GM12878 (cell line): ENCODE data around the gene SBF2. TPM values are rescaled to one million over a fixed set of nuclear protein-coding genes. Genes with fewer than 3 reads are reported as not detected.

ENCODE experiments used
- ATAC-seq: fragments of 200-7000 bp; cut with Tn5 transposase; 3 replicates; pipeline ENCODE4 v1.9.1; 2020; ENCODE audit warnings: mild to moderate bottlenecking, moderate library complexity
- BruUV-seq: library from RNA; stranded (reverse); fragments of 400-500 nt; replicated peaks from 2 replicates; lab custom pipeline; 2021; lab: Mats Ljungman, UMichigan
- CTCF ChIA-PET: fragments of 300-600 bp; sonication (Branson Sonifier 250); formaldehyde crosslinking; extraction: SDS; loops from one replicate; lab custom pipeline; 2021; ENCODE audit warnings: inconsistent platforms; lab: Yijun Ruan, JAX
- POLR2A ChIA-PET: fragments of 350-600 bp; formaldehyde crosslinking; extraction: SDS; loops from one replicate; lab custom pipeline; 2021; ENCODE audit warnings: inconsistent platforms; lab: Charles Lee
- RAD21 ChIA-PET: fragments of 300-600 bp; sonication (Branson Sonifier 250); formaldehyde crosslinking; loops from one replicate; lab custom pipeline; 2023; ENCODE audit warnings: antibody characterized with exemption; ENCODE audit not compliant: unreplicated experiment; lab: Charles Lee
- SMC1A ChIA-PET: fragments of 300-600 bp; sonication (Branson Sonifier 250); formaldehyde crosslinking; loops from one replicate; lab custom pipeline; 2023; ENCODE audit not compliant: unreplicated experiment, uncharacterized antibody; lab: Charles Lee
- DNase-seq: peaks from one replicate; pipeline ENCODE4 v3.0.0-alpha.2; 2011; ENCODE audit warnings: low read depth, low spot score
- FAIRE-seq: peaks from 3 replicates; lab custom pipeline; 2011; peaks lifted over from hg19 to GRCh38; lab: Jason Lieb, UNC
- H2AFZ ChIP-seq: 2 replicates; pipeline ENCODE4 v1.6.0; 2011; ENCODE audit warnings: low read depth, low read length, control low read depth; ENCODE audit not compliant: control insufficient read depth
- H3K27ac ChIP-seq: 2 replicates; pipeline ENCODE4 v1.5.1; 2011; ENCODE audit warnings: control low read depth; ENCODE audit not compliant: control insufficient read depth, insufficient read depth
- H3K27me3 ChIP-seq, 2 experiments: replicated peaks in 1 of 2; 2 replicates each; pipeline versions ENCODE4 v1.6.0 to v1.6.1; 2011; ENCODE audit warnings: low read length in 1 of 2; ENCODE audit not compliant: control insufficient read depth in 2 of 2, insufficient read depth in 2 of 2
- H3K36me3 ChIP-seq, 2 experiments: 2 replicates each; pipeline ENCODE4 v1.5.1; 2011; ENCODE audit warnings: low read length in 1 of 2; ENCODE audit not compliant: control insufficient read depth in 2 of 2, insufficient read depth in 2 of 2
- H3K4me1 ChIP-seq: 2 replicates; pipeline ENCODE4 v1.6.1; 2011; ENCODE audit warnings: mild to moderate bottlenecking, low read length, moderate library complexity, mixed read lengths; ENCODE audit not compliant: control insufficient read depth, insufficient read depth
- H3K4me2 ChIP-seq: 2 replicates; pipeline ENCODE4 v1.6.0; 2011; ENCODE audit warnings: control low read depth; ENCODE audit not compliant: control insufficient read depth, insufficient read depth
- H3K4me3 ChIP-seq: fragments of 200-600 bp; sonication (generic); 2 replicates; pipeline ENCODE4 v1.5.1; 2016
- H3K79me2 ChIP-seq: 2 replicates; pipeline ENCODE4 v1.6.0; 2011; ENCODE audit warnings: low read length; ENCODE audit not compliant: control insufficient read depth, insufficient read depth
- H3K9ac ChIP-seq: 2 replicates; pipeline ENCODE4 v1.8.0; 2011; ENCODE audit warnings: low read length, control low read depth, mixed read lengths; ENCODE audit not compliant: control insufficient read depth, insufficient read depth
- H3K9me3 ChIP-seq: replicated peaks from 3 replicates; pipeline ENCODE4 v1.5.1; 2011; ENCODE audit warnings: mild to moderate bottlenecking, low read length; ENCODE audit not compliant: control insufficient read depth, insufficient read depth
- H4K20me1 ChIP-seq: 2 replicates; pipeline ENCODE4 v1.6.0; 2011; ENCODE audit not compliant: control insufficient read depth, insufficient read depth
- CHD4 ChIP-seq: fragments of 200-600 bp; sonication (generic); IDR thresholded peaks from 2 replicates; pipeline ENCODE4 v1.6.1; 2016; ENCODE audit warnings: mild to moderate bottlenecking
- EP300 ChIP-seq, 2 experiments: fragments of 150-350 bp in 1 of 2; IDR thresholded peaks; 2 replicates each; pipeline ENCODE4 v1.6.1; 2011 to 2012; ENCODE audit warnings: low read depth in 2 of 2, low read length in 2 of 2, borderline replicate concordance in 1 of 2, improper control_type of control experiment in 1 of 2, inconsistent platforms in 1 of 2; ENCODE audit not compliant: control insufficient read depth in 1 of 2
- IRF4 ChIP-seq: IDR thresholded peaks from 2 replicates; pipeline ENCODE4 v1.6.1; 2011; ENCODE audit warnings: low read depth, low read length
- POLR2A ChIP-seq: IDR thresholded peaks from 2 replicates; pipeline ENCODE4 v1.6.1; 2011; ENCODE audit warnings: low read depth, mild to moderate bottlenecking, low read length
- PRDM15 ChIP-seq: fragments of 450-650 bp; formaldehyde crosslinking; IDR thresholded peaks from 2 replicates; pipeline ENCODE4 v1.4.0; 2020; ENCODE audit warnings: mild to moderate bottlenecking, moderate library complexity
- STAT3 ChIP-seq: IDR thresholded peaks from 2 replicates; pipeline ENCODE4 v1.6.1; 2011; ENCODE audit warnings: low read depth, low read length, improper control_type of control experiment
- WRNIP1 ChIP-seq: IDR thresholded peaks from 2 replicates; pipeline ENCODE4 v1.6.1; 2011; ENCODE audit warnings: low read depth, low read length, improper control_type of control experiment, borderline replicate concordance
- WGBS: methylation state at CpG from one replicate; pipeline ENCODE4 v1.1.6; 2016; ENCODE audit warnings: low lambda C conversion rate; ENCODE audit not compliant: insufficient replicate concordance, insufficient coverage; ENCODE audit errors: missing lambda C conversion rate; 5-methylcytosine and 5-hydroxymethylcytosine counted together
- in situ Hi-C: fragments of 300-500 bp; cut with MboI; formaldehyde crosslinking; loops from 9 replicates; pipeline ENCODE4 v1.14.3; 2018; ENCODE audit warnings: mixed read lengths
- intact Hi-C: fragments of 100-400 bp; cut with micrococcal nuclease; formaldehyde crosslinking; loops from one replicate; pipeline ENCODE4 v1.14.2; 2022; ENCODE audit not compliant: unreplicated experiment
- polyA plus RNA-seq, 11 experiments: library from polyadenylated mRNA; depleted of rRNA in 4 of 11; unstranded in 6 of 11; stranded (reverse) in 5 of 11; fragments of >200 nt; fragmentation: Nextera tagmentation in 4 of 11; fragmentation: Illumina TruSeq in 1 of 11; extraction: Ambion mirVana in 4 of 11; extraction: Trizol in 1 of 11; gene quantifications; 1 replicate in 1 of 11; 2 replicates in 10 of 11; pipeline versions ENCODE4 v1.2.1 to v1.2.3, GENCODE V29; 2011 to 2016; ENCODE audit warnings: inconsistent platforms in 2 of 11, missing spikeins in 2 of 11, low read depth in 1 of 11
- total RNA-seq, 4 experiments: library from RNA; depleted of rRNA in 3 of 4; stranded (reverse); fragments of >200 nt in 3 of 4; fragmentation: Illumina TruSeq in 1 of 4; extraction: Trizol in 1 of 4; gene quantifications; 2 replicates each; pipeline versions ENCODE4 v1.2.1 to v1.2.3, GENCODE V29; 2013 to 2021
- TF ChIP-seq, protein P1 (sequence below): fragments of 450-650 bp; IDR thresholded peaks from 2 replicates; pipeline ENCODE4 v1.6.1; 2018; ENCODE audit warnings: mild to moderate bottlenecking, low read depth, moderate library complexity; ENCODE audit not compliant: partially characterized antibody
- TF ChIP-seq, protein P2 (sequence below), 3 experiments: IDR thresholded peaks in 2 of 3; conservative IDR thresholded peaks in 1 of 3; 2 replicates each; pipeline ENCODE4 v1.5.1; 2011; ENCODE audit warnings: low read depth in 3 of 3, low read length in 3 of 3, mild to moderate bottlenecking in 3 of 3, control low read depth in 2 of 3, moderate library complexity in 2 of 3, inconsistent platforms in 1 of 3, mixed read lengths in 1 of 3; ENCODE audit not compliant: control insufficient read depth in 2 of 3, insufficient read depth in 1 of 3; ENCODE audit errors: extremely low read depth in 1 of 3

Gene SBF2
- total and polyA plus RNA-seq, 10 of the 15 experiments (the other 5 are each of a cell fraction or from before 2014, with no cell fraction given) = 0.24 to 2.3 (median 1.1) TPM

DNA sequence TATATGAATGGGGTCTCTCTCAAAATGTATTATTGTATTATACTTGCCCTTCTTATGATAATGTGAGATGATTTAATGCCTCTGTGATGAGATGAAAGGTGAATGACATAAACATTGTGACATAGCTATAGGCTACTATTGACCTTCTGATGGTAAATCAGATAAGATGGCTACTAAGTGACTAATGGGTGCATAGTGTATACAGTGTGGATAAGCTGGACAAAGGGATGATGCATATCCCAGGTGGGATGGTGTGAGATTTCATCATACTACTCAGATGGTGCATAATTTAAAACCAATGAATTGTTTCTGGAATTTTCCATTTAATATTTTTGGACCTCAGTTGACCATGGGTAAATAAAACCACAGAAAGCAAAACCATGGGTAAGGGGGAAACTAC lies 243.5 kb downstream of the SBF2 start:
- Histone ChIP-seq H4K20me1 (no peaks in the 10 kb centered on the region), H3K36me3 (no peaks in the 10 kb centered on the region), H2AFZ (no peak overlapping the region), H3K27me3 (no peaks in the 10 kb centered on the region), H3K4me1 (no peaks in the 10 kb centered on the region), H3K9me3 (no peaks in the 10 kb centered on the region; the same call in 2 of the 3 replicates), H3K4me2 (no peak overlapping the region), H3K79me2 (no peaks in the 10 kb centered on the region), H3K4me3 (no peak overlapping the region), H3K9ac (no peak overlapping the region), H3K27ac (no peak overlapping the region)
- ChIA-PET SMC1A (no interaction called here), POLR2A (no interaction called here), RAD21 (no interaction called here), CTCF (no interaction called here)
- no peak for TF ChIP-seq IRF4
- in situ Hi-C loops (no loop called here), intact Hi-C loops (no loop called here)
- ATAC-seq = no peak
- DNase-seq = no peak
- no TSS peak for BruUV-seq
- FAIRE-seq = no peak

DNA sequence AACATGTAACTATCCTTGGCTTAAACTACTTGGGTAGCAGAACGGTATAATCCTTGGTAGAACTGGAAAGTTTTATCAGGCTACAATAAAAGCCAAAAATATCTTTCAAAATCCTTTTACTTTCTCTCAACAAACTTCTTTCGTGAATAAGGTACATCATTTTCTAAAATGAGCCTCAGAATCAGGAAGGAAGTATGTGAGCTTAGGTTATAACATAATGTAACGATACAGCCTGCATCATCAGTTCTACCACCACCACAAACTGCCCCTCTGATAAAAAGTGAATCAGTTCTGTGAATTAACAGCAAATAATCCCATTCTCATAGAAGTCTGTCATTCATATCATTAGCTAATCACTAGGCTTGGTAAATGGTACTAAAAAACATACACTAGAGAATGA lies 244.3 kb downstream of the SBF2 start:
- WGBS = 1% methylated on average over 3 of the region's 3 CpGs
- ChIA-PET CTCF (no interaction called here), SMC1A (no interaction called here), POLR2A (no interaction called here), RAD21 (no interaction called here)
- no peak overlapping the region for H3K27ac ChIP-seq
- no TSS peak for BruUV-seq
- H3K27me3 ChIP-seq = no peaks in the 10 kb centered on the region
- DNase-seq (no peak), FAIRE-seq (no peak), ATAC-seq (no peak)
- no peak overlapping the region for H2AFZ ChIP-seq
- H3K4me3 ChIP-seq = no peak overlapping the region
- intact Hi-C loops = no loop called here
- H3K9ac ChIP-seq = no peak overlapping the region
- no peaks in the 10 kb centered on the region for H3K36me3 ChIP-seq
- in situ Hi-C loops = no loop called here
- no peaks in the 10 kb centered on the region for H3K79me2 ChIP-seq
- no peak overlapping the region for H3K4me2 ChIP-seq
- no peaks in the 10 kb centered on the region for H3K4me1 ChIP-seq
- H3K9me3 ChIP-seq = no peaks in the 10 kb centered on the region; the same call in 2 of the 3 replicates
- H4K20me1 ChIP-seq = no peaks in the 10 kb centered on the region
- TF ChIP-seq, protein P1, sequence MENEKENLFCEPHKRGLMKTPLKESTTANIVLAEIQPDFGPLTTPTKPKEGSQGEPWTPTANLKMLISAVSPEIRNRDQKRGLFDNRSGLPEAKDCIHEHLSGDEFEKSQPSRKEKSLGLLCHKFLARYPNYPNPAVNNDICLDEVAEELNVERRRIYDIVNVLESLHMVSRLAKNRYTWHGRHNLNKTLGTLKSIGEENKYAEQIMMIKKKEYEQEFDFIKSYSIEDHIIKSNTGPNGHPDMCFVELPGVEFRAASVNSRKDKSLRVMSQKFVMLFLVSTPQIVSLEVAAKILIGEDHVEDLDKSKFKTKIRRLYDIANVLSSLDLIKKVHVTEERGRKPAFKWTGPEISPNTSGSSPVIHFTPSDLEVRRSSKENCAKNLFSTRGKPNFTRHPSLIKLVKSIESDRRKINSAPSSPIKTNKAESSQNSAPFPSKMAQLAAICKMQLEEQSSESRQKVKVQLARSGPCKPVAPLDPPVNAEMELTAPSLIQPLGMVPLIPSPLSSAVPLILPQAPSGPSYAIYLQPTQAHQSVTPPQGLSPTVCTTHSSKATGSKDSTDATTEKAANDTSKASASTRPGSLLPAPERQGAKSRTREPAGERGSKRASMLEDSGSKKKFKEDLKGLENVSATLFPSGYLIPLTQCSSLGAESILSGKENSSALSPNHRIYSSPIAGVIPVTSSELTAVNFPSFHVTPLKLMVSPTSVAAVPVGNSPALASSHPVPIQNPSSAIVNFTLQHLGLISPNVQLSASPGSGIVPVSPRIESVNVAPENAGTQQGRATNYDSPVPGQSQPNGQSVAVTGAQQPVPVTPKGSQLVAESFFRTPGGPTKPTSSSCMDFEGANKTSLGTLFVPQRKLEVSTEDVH = no peak
- TF ChIP-seq CHD4 (no peak), PRDM15 (CRISPR knock-in tag) (no peak), WRNIP1 (no peak), POLR2A (no peak), STAT3 (no peak), EP300 (IDR thresholded peaks at IDR 0.05; ENCODE audit: borderline replicate concordance in 1 of 2, control insufficient read depth in 1 of 2, low read depth in 2 of 2, low read length in 2 of 2) (no peak)
- TF ChIP-seq, protein P2, sequence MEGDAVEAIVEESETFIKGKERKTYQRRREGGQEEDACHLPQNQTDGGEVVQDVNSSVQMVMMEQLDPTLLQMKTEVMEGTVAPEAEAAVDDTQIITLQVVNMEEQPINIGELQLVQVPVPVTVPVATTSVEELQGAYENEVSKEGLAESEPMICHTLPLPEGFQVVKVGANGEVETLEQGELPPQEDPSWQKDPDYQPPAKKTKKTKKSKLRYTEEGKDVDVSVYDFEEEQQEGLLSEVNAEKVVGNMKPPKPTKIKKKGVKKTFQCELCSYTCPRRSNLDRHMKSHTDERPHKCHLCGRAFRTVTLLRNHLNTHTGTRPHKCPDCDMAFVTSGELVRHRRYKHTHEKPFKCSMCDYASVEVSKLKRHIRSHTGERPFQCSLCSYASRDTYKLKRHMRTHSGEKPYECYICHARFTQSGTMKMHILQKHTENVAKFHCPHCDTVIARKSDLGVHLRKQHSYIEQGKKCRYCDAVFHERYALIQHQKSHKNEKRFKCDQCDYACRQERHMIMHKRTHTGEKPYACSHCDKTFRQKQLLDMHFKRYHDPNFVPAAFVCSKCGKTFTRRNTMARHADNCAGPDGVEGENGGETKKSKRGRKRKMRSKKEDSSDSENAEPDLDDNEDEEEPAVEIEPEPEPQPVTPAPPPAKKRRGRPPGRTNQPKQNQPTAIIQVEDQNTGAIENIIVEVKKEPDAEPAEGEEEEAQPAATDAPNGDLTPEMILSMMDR (IDR thresholded peaks at IDR 0.05 in 2 of 3, conservative IDR thresholded peaks at IDR 0.05 in 1 of 3; ENCODE audit: control insufficient read depth in 2 of 3, extremely low read depth in 1 of 3, insufficient read depth in 1 of 3, low read depth in 3 of 3, low read length in 3 of 3) = no peak
